GM23338 (cell line): ENCODE data around the gene TAS2R41. TPM values are rescaled to one million over a fixed set of nuclear protein-coding genes. Genes with fewer than 3 reads are reported as not detected.

Experiments used
- ATAC-seq: fragments of 200-7000 bp; cut with Tn5 transposase; 3 replicates; pipeline ENCODE4 v1.9.1; 2020
- DNase-seq: peaks from one replicate; pipeline ENCODE4 v3.0.0-alpha.2; 2015; ENCODE audit warnings: low spot score
- H2AFZ ChIP-seq: fragments of 200-600 bp; sonication (generic); 2 replicates; pipeline ENCODE4 v1.8.0; 2016; ENCODE audit warnings: antibody characterized with exemption, mild to moderate bottlenecking, moderate library complexity
- H3F3A ChIP-seq: fragments of 200-600 bp; sonication (generic); replicated peaks from 2 replicates; pipeline ENCODE4 v1.8.0; 2017; ENCODE audit warnings: antibody characterized with exemption, mixed run types, low read depth
- H3K27ac ChIP-seq: fragments of 200-600 bp; sonication (generic); 2 replicates; pipeline ENCODE4 v1.6.1; 2016; ENCODE audit warnings: low read depth
- H3K27me3 ChIP-seq: fragments of 200-600 bp; sonication (generic); 2 replicates; pipeline ENCODE4 v1.8.0; 2016; ENCODE audit warnings: mild to moderate bottlenecking, mixed run types, moderate library complexity; ENCODE audit not compliant: insufficient read depth
- H3K36me3 ChIP-seq: fragments of 200-600 bp; sonication (generic); 2 replicates; pipeline ENCODE4 v1.8.0; 2016; ENCODE audit warnings: mild to moderate bottlenecking; ENCODE audit not compliant: insufficient read depth
- H3K4me1 ChIP-seq: fragments of 200-600 bp; sonication (generic); 2 replicates; pipeline ENCODE4 v1.8.0; 2016; ENCODE audit warnings: mild to moderate bottlenecking, moderate library complexity; ENCODE audit not compliant: insufficient read depth
- H3K4me2 ChIP-seq: fragments of 200-600 bp; sonication (generic); 2 replicates; pipeline ENCODE4 v1.7.1; 2017; ENCODE audit warnings: mixed run types
- H3K4me3 ChIP-seq: fragments of 200-600 bp; sonication (generic); 2 replicates; pipeline ENCODE4 v1.6.1; 2016; ENCODE audit warnings: mixed run types
- H3K79me2 ChIP-seq: fragments of 200-600 bp; sonication (generic); replicated peaks from 2 replicates; pipeline ENCODE4 v1.8.0; 2017; ENCODE audit warnings: mild to moderate bottlenecking; ENCODE audit not compliant: insufficient read depth
- H3K9me2 ChIP-seq: fragments of 200-600 bp; sonication (generic); 2 replicates; pipeline ENCODE4 v1.8.0; 2017; ENCODE audit not compliant: insufficient read depth
- H4K20me1 ChIP-seq: fragments of 200-600 bp; sonication (generic); replicated peaks from 2 replicates; pipeline ENCODE4 v1.8.0; 2017; ENCODE audit warnings: mild to moderate bottlenecking; ENCODE audit not compliant: insufficient read depth
- H3K27ac Mint-ChIP-seq: 2 replicates; pipeline ENCODE4 v1.8.0; 2020; ENCODE audit warnings: inconsistent platforms, mild to moderate bottlenecking, moderate library complexity, mixed read lengths
- H3K27me3 Mint-ChIP-seq: 3 replicates; pipeline ENCODE4 v1.8.0; 2022; ENCODE audit warnings: low read depth, mild to moderate bottlenecking, moderate library complexity, mixed read lengths, inconsistent platforms; ENCODE audit not compliant: insufficient read depth, poor library complexity
- H3K36me3 Mint-ChIP-seq: 3 replicates; pipeline ENCODE4 v1.8.0; 2021; ENCODE audit warnings: low read depth, mild to moderate bottlenecking, inconsistent platforms, moderate library complexity, mixed read lengths
- H3K4me1 Mint-ChIP-seq: 3 replicates; pipeline ENCODE4 v1.8.0; 2020; ENCODE audit warnings: mild to moderate bottlenecking, inconsistent platforms, mixed read lengths
- H3K4me3 Mint-ChIP-seq: 3 replicates; pipeline ENCODE4 v1.8.0; 2021; ENCODE audit warnings: moderate library complexity, mild to moderate bottlenecking, inconsistent platforms, mixed read lengths
- H3K9me3 Mint-ChIP-seq: 3 replicates; pipeline ENCODE4 v1.8.0; 2020; ENCODE audit warnings: moderate library complexity, mild to moderate bottlenecking, inconsistent platforms, mixed read lengths
- JUNB ChIP-seq: IDR thresholded peaks from one replicate; pipeline ENCODE4 v1.6.1; 2016; ENCODE audit warnings: antibody characterized with exemption; ENCODE audit not compliant: unreplicated experiment
- POLR2AphosphoS5 ChIP-seq: IDR thresholded peaks from 2 replicates; pipeline ENCODE4 v1.6.1; 2016; ENCODE audit warnings: antibody characterized with exemption, low read depth
- STAT1 ChIP-seq: IDR thresholded peaks from one replicate; pipeline ENCODE4 v1.6.1; 2016; ENCODE audit warnings: antibody characterized with exemption; ENCODE audit not compliant: unreplicated experiment
- ZNF331 ChIP-seq: fragments of 250-450 bp; sonication (Bioruptor Pico); IDR thresholded peaks from 2 replicates; pipeline ENCODE4 v1.5.0; 2020; ENCODE audit warnings: low read depth, mild to moderate bottlenecking, moderate library complexity
- polyA plus RNA-seq: library from polyadenylated mRNA; unstranded; fragments of >200 nt; fragmentation: Nextera tagmentation; extraction: Ambion mirVana; gene quantifications from 2 replicates; pipeline ENCODE4 v1.2.1, GENCODE V29; 2016
- total RNA-seq: library from RNA; depleted of rRNA; stranded (reverse); fragments of >200 nt; shearing (Covaris generic); gene quantifications from 2 replicates; pipeline ENCODE4 v1.2.3, GENCODE V29; 2014
- TF ChIP-seq, protein P1 (sequence below): fragments of 250-450 bp; sonication (Bioruptor Pico); IDR thresholded peaks from 2 replicates; pipeline ENCODE4 v1.5.0; 2020; ENCODE audit warnings: mild to moderate bottlenecking, moderate library complexity
- TF ChIP-seq, protein P2 (sequence below), 2 experiments: fragments of 200-600 bp in 1 of 2; sonication (generic) in 1 of 2; conservative IDR thresholded peaks; 2 replicates each; pipeline versions ENCODE4 v1.5.1 to v1.6.1; 2016 to 2017; ENCODE audit warnings: antibody characterized with exemption in 2 of 2, low read depth in 2 of 2, mild to moderate bottlenecking in 2 of 2, moderate library complexity in 1 of 2
- TF ChIP-seq, protein P3 (sequence below): IDR thresholded peaks from 2 replicates; pipeline ENCODE4 v1.6.1; 2016; ENCODE audit warnings: antibody characterized with exemption

TAS2R41 gene
- total and polyA plus RNA-seq, 2 experiments from 2014 or later, result 1.2 TPM; not detected in 1

DNA sequence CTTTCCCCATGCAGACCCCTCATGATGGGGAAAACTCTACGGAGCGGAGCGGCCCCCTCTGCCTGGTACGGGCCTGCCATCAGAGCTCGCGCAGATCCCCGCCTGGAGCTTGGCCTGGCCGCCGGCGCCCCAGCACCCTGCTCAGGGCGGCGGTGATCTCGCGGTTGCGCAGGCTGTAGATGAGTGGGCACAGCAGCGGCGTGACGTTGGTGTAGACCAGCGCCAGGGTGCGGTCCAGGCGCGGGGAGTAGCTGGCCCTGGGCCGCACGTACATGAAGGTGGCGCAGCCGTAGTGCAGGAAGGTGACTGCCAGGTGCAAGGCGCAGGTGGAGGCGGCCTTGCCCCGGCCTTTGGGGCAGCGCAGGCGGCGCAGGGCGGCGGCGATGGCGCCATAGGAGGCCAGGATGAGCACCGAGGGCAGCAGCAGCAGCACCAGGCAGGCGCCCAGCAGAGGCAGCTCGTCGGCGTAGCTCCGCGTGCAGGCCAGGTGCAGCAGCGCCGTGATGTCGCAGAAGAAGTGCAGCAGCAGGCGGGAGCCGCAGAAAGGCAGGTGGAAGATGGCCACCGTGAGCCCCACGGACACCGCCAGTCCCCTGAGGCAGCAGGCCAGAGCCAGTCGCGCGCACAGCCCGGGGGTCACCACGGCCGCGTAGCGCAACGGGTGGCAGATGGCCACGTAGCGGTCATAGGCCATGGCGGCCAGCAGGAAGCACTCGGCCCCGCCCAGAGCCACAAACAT, 33.4 kb downstream of the TAS2R41 start (continued):
- TF ChIP-seq, protein P1, sequence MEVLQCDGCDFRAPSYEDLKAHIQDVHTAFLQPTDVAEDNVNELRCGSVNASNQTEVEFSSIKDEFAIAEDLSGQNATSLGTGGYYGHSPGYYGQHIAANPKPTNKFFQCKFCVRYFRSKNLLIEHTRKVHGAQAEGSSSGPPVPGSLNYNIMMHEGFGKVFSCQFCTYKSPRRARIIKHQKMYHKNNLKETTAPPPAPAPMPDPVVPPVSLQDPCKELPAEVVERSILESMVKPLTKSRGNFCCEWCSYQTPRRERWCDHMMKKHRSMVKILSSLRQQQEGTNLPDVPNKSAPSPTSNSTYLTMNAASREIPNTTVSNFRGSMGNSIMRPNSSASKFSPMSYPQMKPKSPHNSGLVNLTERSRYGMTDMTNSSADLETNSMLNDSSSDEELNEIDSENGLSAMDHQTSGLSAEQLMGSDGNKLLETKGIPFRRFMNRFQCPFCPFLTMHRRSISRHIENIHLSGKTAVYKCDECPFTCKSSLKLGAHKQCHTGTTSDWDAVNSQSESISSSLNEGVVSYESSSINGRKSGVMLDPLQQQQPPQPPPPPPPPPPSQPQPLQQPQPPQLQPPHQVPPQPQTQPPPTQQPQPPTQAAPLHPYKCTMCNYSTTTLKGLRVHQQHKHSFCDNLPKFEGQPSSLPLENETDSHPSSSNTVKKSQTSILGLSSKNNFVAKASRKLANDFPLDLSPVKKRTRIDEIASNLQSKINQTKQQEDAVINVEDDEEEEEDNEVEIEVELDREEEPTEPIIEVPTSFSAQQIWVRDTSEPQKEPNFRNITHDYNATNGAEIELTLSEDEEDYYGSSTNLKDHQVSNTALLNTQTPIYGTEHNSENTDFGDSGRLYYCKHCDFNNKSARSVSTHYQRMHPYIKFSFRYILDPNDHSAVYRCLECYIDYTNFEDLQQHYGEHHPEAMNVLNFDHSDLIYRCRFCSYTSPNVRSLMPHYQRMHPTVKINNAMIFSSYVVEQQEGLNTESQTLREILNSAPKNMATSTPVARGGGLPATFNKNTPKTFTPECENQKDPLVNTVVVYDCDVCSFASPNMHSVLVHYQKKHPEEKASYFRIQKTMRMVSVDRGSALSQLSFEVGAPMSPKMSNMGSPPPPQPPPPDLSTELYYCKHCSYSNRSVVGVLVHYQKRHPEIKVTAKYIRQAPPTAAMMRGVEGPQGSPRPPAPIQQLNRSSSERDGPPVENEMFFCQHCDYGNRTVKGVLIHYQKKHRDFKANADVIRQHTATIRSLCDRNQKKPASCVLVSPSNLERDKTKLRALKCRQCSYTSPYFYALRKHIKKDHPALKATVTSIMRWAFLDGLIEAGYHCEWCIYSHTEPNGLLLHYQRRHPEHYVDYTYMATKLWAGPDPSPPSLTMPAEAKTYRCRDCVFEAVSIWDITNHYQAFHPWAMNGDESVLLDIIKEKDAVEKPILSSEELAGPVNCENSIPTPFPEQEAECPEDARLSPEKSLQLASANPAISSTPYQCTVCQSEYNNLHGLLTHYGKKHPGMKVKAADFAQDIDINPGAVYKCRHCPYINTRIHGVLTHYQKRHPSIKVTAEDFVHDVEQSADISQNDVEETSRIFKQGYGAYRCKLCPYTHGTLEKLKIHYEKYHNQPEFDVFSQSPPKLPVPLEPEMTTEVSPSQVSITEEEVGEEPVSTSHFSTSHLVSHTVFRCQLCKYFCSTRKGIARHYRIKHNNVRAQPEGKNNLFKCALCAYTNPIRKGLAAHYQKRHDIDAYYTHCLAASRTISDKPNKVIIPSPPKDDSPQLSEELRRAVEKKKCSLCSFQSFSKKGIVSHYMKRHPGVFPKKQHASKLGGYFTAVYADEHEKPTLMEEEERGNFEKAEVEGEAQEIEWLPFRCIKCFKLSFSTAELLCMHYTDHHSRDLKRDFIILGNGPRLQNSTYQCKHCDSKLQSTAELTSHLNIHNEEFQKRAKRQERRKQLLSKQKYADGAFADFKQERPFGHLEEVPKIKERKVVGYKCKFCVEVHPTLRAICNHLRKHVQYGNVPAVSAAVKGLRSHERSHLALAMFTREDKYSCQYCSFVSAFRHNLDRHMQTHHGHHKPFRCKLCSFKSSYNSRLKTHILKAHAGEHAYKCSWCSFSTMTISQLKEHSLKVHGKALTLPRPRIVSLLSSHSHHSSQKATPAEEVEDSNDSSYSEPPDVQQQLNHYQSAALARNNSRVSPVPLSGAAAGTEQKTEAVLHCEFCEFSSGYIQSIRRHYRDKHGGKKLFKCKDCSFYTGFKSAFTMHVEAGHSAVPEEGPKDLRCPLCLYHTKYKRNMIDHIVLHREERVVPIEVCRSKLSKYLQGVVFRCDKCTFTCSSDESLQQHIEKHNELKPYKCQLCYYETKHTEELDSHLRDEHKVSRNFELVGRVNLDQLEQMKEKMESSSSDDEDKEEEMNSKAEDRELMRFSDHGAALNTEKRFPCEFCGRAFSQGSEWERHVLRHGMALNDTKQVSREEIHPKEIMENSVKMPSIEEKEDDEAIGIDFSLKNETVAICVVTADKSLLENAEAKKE, result no peak
- no peak for TF ChIP-seq STAT1
- TF ChIP-seq POLR2AphosphoS5, result no peak

DNA sequence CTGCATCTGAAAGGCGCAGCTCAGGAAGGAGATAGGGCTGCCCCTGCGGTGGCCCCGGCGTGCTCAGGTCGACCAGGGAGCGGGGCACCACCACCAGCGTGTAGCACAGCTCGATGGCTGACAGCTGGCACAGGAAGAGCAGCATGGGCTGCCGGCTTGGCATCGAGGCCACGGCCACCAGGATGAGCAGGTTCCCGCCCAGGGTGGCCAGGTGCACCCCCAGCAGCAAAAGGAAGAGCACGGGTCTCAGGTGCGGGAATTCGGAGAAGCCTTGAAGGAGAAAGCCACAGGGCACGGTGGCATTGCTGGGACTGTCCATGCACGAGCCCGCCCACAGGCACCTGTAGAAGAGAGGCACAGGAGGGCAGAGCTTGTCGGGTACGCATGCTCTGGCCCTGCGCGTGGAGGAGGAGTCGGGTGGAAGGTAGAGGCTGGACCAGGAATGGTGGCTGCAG, 33.9 kb downstream of the TAS2R41 start:
- DNase-seq, result no peak
- H3K27me3 ChIP-seq, result no peaks in the 10 kb centered on the region
- no peaks in the 10 kb centered on the region for H3K4me1 ChIP-seq
- no peaks in the 10 kb centered on the region for H4K20me1 ChIP-seq
- no peaks in the 10 kb centered on the region for H3K9me2 ChIP-seq
- H3K4me2 ChIP-seq, result no peak overlapping the region
- Mint-ChIP-seq H3K9me3 (no peaks in the 10 kb centered on the region), H3K27ac (no peak overlapping the region), H3K4me1 (peaks cover 4% of the 10 kb centered on the region), H3K27me3 (peaks cover 2% of the 10 kb centered on the region), H3K36me3 (no peaks in the 10 kb centered on the region), H3K4me3 (no peak overlapping the region)
- no peak overlapping the region for H3K27ac ChIP-seq
- ATAC-seq, result peak; percentile 59; the same call in 2 of the 3 replicates
- H3K79me2 ChIP-seq, result no peaks in the 10 kb centered on the region
- no peaks in the 10 kb centered on the region for H3K36me3 ChIP-seq
- H2AFZ ChIP-seq, result no peak overlapping the region
- 0 out of 2 replicates have a peak, but pooled peaks cover 2% of the 10 kb centered on the region for H3F3A ChIP-seq
- H3K4me3 ChIP-seq, result no peak overlapping the region
- TF ChIP-seq, protein P2, sequence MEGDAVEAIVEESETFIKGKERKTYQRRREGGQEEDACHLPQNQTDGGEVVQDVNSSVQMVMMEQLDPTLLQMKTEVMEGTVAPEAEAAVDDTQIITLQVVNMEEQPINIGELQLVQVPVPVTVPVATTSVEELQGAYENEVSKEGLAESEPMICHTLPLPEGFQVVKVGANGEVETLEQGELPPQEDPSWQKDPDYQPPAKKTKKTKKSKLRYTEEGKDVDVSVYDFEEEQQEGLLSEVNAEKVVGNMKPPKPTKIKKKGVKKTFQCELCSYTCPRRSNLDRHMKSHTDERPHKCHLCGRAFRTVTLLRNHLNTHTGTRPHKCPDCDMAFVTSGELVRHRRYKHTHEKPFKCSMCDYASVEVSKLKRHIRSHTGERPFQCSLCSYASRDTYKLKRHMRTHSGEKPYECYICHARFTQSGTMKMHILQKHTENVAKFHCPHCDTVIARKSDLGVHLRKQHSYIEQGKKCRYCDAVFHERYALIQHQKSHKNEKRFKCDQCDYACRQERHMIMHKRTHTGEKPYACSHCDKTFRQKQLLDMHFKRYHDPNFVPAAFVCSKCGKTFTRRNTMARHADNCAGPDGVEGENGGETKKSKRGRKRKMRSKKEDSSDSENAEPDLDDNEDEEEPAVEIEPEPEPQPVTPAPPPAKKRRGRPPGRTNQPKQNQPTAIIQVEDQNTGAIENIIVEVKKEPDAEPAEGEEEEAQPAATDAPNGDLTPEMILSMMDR (conservative IDR thresholded peaks at IDR 0.05; ENCODE audit: low read depth in 2 of 2), result no peak
- no peak for TF ChIP-seq JUNB
- no peak for TF ChIP-seq ZNF331 (CRISPR knock-in tag)
- TF ChIP-seq POLR2AphosphoS5, result no peak
- TF ChIP-seq, protein P3, sequence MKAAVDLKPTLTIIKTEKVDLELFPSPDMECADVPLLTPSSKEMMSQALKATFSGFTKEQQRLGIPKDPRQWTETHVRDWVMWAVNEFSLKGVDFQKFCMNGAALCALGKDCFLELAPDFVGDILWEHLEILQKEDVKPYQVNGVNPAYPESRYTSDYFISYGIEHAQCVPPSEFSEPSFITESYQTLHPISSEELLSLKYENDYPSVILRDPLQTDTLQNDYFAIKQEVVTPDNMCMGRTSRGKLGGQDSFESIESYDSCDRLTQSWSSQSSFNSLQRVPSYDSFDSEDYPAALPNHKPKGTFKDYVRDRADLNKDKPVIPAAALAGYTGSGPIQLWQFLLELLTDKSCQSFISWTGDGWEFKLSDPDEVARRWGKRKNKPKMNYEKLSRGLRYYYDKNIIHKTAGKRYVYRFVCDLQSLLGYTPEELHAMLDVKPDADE, result no peak
